ENCODE results near the gene HES7.

GRCh38 chr17:8128125-8128784 lies 4.3 kb upstream of the HES7 start:
- TF ChIP-seq ESRRA (CRISPR knock-in tag; IDR thresholded peaks at IDR 0.05; ENCODE audit: borderline replicate concordance), result no peak
- TF ChIP-seq CTCF (IDR thresholded peaks at IDR 0.05), result no peak
- no peak for TF ChIP-seq ARID4B (CRISPR knock-in tag; IDR thresholded peaks at IDR 0.05; ENCODE audit: borderline replicate concordance)
- TF ChIP-seq E2F1 (CRISPR knock-in tag; IDR thresholded peaks at IDR 0.05), result no peak
